GM23248 (cell line): ENCODE data around the gene ODAD2.

ENCODE experiments used
- EZH2 ChIP-seq: fragments of 200-600 bp; sonication (generic); IDR thresholded peaks from 2 replicates; pipeline ENCODE4 v1.6.1; 2018; ENCODE audit warnings: antibody characterized with exemption, mild to moderate bottlenecking; ENCODE audit not compliant: insufficient read depth, poor library complexity, severe bottlenecking
- EZH2phosphoT487 ChIP-seq: fragments of 200-600 bp; sonication (generic); IDR thresholded peaks from 2 replicates; pipeline ENCODE4 v1.6.1; 2018; ENCODE audit warnings: antibody characterized with exemption, moderate library complexity, mild to moderate bottlenecking, low read depth; ENCODE audit not compliant: insufficient read depth

DNA sequence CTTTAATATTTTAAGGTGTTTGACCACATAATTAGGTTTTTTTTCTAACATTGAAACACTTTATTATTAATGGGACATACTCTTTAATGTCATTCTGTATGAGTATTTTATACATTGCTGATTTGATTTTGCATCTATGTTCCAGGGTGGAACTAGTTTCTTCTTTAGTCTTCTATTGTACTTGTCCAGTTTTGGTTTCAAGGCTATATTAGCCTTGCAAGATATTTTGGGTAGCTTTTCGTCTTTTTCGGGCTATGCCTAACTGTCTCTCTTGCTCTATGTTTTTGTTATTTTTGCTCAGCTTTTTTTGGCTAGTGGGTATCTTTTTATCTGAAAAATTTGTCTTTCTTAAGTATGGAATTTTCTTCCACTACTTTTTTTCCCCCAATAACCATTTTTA is 214.6 kb downstream of the ODAD2 start:
- TF ChIP-seq EZH2phosphoT487 = no peak
- TF ChIP-seq EZH2 = no peak
